ENCODE results near the gene GAB2.

DNA sequence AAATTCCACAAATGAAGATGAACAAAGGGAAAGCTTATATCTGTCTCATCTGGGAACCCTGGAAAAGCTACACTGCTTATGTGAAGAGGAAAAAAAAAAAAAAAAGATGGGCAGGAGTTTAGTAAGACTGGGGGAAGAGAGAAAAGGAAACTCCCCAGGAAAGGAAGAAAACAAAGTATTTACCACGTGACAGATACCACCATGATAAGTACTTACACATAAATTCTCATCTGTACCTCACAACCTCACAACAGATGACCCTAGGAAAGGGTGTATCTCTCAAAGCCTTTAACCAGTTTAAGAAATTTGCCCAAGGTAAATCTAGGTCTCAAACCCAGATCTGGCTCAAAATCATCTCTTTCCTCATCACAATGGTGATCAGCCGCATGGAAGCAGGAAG lies 77.1 kb downstream of the GAB2 start:
- TF ChIP-seq, protein P1, sequence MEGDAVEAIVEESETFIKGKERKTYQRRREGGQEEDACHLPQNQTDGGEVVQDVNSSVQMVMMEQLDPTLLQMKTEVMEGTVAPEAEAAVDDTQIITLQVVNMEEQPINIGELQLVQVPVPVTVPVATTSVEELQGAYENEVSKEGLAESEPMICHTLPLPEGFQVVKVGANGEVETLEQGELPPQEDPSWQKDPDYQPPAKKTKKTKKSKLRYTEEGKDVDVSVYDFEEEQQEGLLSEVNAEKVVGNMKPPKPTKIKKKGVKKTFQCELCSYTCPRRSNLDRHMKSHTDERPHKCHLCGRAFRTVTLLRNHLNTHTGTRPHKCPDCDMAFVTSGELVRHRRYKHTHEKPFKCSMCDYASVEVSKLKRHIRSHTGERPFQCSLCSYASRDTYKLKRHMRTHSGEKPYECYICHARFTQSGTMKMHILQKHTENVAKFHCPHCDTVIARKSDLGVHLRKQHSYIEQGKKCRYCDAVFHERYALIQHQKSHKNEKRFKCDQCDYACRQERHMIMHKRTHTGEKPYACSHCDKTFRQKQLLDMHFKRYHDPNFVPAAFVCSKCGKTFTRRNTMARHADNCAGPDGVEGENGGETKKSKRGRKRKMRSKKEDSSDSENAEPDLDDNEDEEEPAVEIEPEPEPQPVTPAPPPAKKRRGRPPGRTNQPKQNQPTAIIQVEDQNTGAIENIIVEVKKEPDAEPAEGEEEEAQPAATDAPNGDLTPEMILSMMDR (conservative IDR thresholded peaks at IDR 0.05): no peak
- no peak for TF ChIP-seq ZFX (IDR thresholded peaks at IDR 0.05)
